NCI-H2171 treated with DMSO at 0.1 percent for 48 hours (cell line): Measurements from ENCODE around the gene NXT1.
"Not testable (repeated sequence)": the region's sequence is repeated elsewhere in the genome, so short reads cannot be mapped to it uniquely, and the experiment has no call there.

ENCODE experiments used
- DNase-seq: peaks from one replicate; lab custom pipeline; 2025; lab: John Stamatoyannopoulos, UW

The NXT1 gene

DNA sequence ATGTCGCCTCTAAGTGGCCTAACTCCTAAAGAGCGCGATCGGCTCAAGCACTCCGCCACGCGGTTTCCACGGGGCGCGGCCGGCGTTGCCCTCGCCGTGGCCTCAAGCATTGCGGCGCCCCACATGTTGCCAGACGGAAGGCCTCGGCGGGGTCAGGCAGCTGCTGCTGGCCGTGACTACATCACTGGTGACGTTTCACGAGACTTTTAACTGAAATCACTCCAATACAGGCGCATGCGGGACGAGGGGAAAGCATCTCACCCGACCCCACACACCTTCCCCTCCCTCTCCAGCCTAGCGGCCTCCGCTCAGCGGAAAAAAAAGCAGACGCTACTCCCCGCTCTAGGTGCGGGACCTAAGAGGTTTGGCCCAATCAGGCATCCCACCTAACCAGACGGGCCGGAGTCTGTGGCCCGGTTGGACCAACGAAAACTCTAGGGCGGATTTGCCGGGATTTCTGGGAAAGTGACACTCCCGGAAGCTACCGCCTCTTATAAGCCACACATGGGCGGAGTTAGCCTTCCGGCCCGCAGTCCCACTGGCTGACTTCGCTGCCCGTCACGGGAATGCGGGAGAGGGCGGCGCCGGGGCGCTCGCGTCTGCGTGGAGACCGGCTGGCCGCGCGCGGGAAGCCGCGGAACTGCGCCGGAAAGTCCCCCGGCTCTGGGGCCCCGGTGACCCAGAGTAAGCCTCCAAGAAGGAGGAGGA lies at the start of gene NXT1:
TSS of gene NXT1 (plus strand) at position 596 of the 708 bp plus-strand sequence. CDS start 3,251 bp downstream, outside the sequence.
- DNase-seq = peak; percentile 99

DNA sequence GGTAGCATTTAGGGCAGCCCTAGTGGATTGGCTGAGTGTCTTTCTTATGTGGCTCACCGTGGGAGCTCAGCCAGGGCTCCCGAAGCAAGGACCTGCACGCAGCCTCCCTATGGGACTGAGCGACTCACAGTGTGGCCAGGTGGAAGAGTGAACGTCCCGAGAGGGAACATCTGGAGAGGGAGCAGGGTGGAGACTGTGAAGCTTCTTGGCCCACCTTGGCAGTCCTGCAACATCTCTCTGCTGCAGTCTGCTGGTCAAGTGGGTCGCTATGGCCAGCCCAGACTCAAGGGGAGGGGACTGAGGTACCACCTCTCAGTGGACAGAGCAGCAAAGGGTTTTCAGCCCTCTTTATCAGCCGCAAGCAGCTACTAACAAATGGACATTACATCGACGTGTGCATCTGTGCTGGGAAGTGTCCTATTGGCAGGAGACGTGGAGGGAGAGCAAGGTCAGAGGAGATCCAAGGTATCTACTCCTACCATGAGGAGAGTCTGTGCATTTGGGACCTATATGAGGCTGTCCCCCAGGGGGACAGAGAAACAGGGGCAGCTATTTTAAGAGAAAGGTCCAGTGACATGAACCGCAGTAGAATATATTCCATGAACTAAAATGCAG lies 49.0 kb upstream of the NXT1 start:
- no peak for DNase-seq

DNA sequence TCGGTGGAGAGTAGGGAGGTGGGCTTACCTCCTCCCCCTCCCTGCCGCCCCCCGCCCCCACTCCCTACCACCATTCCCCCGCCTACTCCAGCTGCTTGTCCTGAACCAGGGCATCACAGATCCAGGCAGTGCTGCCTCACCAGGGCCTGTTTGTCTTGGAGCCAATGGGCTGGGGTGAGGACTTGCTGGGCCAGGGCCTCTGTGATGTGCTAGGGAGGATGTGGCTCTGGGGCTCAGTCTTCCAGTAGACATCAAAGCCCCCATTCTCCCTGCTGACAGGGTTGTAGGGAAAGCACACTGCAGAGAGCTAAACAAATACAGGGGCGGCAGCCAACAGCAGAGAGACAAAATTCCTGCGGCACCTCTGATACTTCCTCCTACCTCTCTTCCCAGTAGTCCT lies 48.2 kb upstream of the NXT1 start:
- DNase-seq = no peak

GRCh38 chr20:23302801-23303200 lies 47.8 kb upstream of the NXT1 start:
- no peak for DNase-seq

DNA sequence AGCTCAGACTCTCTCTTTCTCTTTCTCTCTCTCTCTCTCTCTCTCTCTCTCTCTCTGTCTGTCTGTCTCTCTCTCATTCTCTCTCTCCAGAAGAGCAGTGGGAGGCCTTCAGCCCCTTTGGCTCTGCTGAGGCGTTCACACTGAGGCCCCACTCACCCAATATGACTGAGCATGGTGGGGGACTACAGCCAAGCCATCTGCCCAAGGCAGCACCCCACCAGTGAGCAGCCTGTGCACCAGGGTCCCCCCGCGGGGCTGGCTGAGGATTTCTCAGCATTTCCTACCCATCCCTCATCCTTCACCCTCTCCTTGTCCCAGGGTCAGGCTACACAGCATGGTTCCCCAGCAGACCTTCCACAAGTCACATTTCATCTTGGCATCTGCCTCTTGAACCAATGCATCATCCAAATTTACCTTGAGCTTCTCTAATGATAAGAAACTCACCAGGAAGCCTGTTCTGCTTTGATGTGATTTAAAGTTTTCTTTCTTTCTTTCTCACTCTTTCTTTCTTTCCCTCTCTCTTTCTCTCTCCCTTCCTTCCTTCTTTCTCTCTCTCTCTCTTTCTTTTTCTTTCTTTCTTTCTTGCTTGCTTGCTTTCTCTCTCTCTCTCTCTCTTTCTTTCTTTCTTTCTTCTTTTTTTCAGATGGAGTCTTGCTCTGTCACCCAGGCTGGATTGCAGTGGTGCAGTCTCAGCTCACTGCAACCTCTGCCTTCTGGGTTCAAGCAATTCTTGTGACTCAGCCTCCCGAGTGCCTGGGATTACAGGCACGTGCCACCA lies 47.1 kb upstream of the NXT1 start:
- DNase-seq = no peak

GRCh38 chr20:23304616-23305015 lies 46.0 kb upstream of the NXT1 start:
- no peak for DNase-seq

DNA sequence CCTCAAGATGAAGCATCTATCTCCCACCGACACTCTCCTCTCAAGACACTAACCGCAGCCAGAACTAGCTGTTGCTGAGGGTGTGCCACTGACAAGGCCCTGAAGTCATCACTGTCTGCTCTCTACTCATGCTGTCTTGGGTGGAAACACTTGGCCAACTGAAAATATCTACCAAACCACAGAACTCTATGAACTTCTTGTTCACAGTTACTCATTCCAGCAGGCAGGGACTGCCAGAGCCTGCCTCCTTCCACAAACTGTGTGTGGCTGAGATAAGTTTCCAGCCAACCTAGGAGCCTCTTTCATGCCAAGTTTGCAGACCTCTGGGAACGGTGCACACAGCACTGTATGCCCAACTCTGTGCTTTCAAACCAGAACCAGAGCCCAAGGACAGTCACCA lies 45.5 kb upstream of the NXT1 start:
- no peak for DNase-seq

GRCh38 chr20:23307393-23307792 lies 43.2 kb upstream of the NXT1 start:
- not testable (repeated sequence) for DNase-seq

DNA sequence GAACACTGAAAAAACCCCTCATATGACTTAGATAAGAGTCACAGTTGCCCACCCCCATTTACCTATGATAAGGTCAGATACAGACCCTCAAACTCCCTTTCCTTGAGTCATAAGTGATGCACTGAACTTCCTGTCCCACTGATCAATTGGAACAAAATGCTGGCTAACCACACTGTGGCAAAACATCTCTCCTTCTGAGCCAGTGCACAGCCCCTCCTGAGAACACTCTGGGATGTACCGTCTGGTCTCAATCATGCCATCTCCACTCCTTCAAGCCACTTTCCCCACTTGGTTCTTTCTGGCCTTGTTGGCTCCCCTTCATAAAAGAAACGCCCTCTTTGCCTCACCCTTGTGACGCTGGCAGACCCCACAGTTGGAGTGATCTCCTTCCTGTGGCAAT lies 42.6 kb upstream of the NXT1 start:
- no peak for DNase-seq

DNA sequence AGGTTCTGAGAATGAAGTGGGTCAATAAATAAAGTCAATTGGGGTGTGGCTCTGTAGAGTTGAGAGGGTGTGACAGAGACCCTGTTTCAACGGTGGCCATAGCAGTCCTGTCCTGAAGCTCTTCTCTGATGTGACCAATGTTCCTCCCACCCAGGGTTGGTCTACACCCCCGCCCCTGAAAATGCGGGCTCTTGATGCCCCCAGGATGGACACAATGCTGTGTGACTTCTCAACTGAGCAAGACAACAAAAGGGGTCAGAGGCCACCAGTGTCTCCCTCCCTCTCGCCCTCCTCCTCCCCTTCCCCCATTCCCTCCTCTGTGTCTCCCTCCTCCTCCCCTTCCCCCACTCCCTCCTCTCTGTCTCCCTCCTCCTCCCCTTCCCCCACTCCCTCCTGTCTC lies 41.7 kb upstream of the NXT1 start:
- no peak for DNase-seq

- DNase-seq = no peak
Observed at GRCh38 chr20:23309781-23310180, 40.8 kb upstream of the NXT1 start.

DNA sequence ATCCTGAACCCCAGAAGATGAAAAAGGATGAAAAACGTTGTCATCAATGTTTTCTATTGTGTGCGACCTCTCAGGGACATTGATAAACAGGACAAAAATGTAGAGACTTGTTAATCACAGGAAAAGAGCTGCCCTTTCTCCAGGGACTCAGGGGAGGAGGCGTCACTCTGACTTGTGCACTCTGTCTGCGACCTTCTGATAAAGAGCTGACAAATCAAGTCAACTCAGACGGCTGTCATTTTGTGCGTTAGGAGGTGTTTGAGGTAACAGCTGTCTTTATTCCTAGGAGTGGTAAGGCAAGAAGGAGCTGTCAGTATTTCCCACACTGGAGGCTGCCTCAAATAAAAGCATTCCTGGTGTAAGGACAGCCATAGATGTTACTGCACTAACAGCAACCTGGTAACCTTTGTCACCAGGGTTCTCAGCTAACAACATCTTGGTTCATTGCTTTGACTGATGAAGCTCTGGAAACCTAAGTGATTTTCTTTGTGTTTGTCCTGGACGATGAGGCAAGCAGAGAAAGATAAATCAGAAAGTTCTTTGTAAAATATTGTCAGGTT lies 38.6 kb upstream of the NXT1 start:
- no peak for DNase-seq

- no peak for DNase-seq
Observed at GRCh38 chr20:23313271-23313670, 37.3 kb upstream of the NXT1 start.

- no peak for DNase-seq
Observed at GRCh38 chr20:23314699-23315098, 35.9 kb upstream of the NXT1 start.

DNA sequence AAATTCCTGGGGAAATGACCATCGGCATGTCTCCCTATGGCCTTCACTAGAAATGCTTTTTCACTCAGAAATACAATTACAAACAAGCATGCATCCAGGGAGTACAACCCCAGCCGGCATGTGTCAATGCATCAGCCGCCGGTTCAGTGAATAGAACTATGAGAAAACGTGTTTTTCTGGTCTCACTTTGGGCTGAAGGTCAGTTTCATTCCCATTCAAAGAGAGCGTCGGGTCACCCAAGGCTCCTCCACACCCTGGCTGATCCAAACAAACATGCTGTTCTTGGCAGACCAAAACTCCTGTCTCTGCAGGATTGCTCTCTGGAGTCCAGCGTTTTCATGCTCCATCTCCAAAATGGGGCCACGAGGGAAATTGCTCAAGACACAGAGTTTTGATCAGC lies 35.5 kb upstream of the NXT1 start:
- no peak for DNase-seq

- no peak for DNase-seq
Observed at GRCh38 chr20:23316626-23317025, 34.0 kb upstream of the NXT1 start.

DNA sequence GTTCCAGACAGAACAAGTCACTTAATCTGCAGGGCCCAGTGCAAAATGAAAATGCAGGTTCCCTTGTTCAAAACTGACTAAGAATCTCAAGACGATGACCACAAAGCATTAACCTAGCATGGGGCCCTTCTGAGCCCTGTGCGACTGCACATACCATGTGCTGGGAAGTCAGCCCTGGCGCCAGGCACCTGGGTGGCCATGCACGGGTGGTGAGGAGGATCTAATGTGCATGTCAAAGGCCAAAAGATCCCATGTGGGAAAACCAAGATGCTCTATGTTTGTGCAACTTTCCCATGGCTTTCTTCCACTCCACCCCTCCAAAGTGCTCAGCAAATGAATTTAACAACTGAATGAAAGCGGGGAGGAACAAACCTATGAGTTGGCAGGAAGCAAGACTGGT lies 33.5 kb upstream of the NXT1 start:
- DNase-seq = no peak

- no peak for DNase-seq
Observed at GRCh38 chr20:23318347-23318746, 32.2 kb upstream of the NXT1 start.

DNA sequence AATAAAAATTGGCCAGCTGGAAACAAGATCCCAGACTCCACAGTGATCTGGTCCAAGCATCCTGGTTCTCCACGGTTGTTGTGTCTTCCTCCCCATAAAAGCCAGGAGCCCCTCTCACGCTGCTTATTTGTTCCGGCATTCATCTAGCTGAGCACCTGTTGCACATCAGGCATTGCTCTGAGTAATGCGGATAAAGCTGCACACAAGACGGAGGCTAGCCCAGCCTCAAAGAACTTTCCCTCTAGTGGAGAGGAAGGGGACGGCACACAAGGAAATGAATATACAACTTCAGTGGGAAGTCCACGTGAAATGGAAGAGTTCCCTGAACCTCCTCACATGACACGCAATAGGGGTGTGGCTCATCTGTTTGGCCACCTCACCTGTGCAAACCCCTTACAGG lies 30.3 kb upstream of the NXT1 start:
- DNase-seq = no peak

- DNase-seq = no peak
Observed at GRCh38 chr20:23325107-23325506, 25.5 kb upstream of the NXT1 start.

DNA sequence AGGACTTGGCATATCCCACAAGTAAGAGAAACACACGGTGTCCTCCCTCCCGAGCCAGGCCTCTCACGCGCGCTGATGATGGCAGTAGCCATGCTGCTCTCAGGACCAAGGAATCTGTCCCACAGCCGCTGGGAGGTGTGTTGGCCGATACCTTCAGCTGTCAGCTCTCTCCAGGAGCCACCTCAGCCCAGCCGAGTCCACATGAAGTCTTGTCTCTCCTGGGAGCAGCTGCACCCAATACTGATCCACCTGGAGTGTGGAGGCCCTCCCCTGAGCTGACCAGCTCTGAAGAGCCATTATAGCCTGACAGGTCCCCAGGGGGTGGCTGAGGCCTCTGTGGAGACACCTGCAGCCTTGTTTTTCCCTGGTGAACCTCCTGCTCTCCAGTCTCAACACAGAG lies 23.8 kb upstream of the NXT1 start:
- no peak for DNase-seq

DNA sequence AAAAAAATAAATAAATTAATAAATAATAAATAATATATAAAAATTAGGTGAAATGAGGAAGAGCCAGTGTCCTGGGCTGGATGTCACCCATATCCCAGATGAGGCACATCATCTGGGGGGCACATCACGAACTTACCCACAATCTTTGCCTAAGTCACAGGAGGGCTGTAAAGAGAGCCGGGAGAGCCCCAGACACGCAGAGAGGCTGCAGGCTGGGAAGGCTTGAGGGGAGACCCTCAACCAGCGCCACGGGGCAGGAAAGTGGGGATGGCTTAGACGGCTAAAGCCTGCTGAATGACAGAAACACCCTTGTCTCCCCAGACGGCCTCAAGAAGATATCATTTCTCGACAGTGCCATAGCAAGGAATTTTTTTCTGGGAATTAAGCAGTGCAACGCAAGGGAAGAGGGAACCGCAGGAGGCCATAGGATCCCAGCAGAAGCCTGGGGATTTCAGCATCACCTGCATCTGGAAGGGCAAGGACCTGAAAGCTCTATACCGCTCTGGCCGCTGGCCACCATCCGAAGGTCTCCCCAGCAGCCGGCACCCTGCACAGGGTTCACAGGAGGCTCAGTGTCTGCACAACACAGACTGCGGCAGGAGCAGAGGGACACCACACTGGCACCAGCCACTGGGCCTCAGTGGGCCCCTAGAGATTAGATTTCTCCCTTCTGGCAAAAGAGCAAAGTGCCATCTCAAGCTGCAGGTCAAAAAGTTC lies 22.8 kb upstream of the NXT1 start:
- no peak for DNase-seq
